Measurements from ENCODE around the gene G6PD. TPM values are rescaled to one million over a fixed set of nuclear protein-coding genes. Genes with fewer than 3 reads are reported as not detected.
"Not testable (repeated sequence)": the region's sequence is repeated elsewhere in the genome, so short reads cannot be mapped to it uniquely, and the experiment has no call there.

Gene G6PD
- total RNA-seq, 1 donor from 2014 or later, result 9.3 TPM

DNA sequence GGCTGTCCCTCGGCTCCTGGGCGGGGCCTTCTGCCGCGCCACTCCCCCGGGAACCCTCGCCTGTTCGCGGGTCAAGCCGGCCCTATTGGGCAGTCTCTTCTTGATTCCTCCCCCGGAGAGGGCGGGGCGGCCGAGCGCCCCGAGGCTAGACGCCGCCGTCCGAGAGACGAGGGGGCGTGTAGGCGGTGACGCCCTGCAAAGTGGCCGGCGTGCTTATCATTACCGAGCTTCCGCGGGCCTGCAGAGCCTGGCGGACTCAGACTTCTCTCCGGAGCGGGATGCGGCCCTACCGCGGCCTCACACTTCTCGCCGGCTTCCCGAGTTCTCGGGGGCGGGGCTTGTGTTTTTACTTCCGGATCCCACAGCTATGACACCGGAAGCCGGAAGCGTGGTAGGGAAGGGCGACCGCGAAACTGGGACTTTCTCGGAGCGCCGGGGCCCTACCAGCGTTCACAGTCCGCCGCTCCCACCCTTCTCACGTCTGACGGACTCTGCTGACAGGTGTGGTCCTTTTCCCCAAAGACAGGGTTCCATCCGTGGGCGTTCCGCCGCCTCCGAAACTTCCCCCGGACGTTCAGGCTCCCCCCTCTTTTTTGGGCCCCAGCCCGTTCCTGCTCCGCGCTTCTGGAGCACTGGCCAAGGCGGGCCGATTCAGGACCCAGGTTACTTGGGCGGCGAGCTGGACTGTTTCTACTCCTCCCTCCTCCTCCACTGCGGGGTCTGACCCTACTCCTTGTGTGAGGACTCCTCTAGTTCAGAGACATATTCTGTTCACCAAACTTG is 790 bp upstream of the G6PD start, which contains the start of gene IKBKG:
TSS of gene IKBKG (plus strand) at position 376 of the 783 bp plus-strand sequence. CDS start 4,383 bp downstream, outside the sequence.
- DNase-seq, result peak; percentile 93
- intact Hi-C loops (cut with DNase I), result no loop called here
- peak; percentile 95 for ATAC-seq (ENCODE audit: poor library complexity)

DNA sequence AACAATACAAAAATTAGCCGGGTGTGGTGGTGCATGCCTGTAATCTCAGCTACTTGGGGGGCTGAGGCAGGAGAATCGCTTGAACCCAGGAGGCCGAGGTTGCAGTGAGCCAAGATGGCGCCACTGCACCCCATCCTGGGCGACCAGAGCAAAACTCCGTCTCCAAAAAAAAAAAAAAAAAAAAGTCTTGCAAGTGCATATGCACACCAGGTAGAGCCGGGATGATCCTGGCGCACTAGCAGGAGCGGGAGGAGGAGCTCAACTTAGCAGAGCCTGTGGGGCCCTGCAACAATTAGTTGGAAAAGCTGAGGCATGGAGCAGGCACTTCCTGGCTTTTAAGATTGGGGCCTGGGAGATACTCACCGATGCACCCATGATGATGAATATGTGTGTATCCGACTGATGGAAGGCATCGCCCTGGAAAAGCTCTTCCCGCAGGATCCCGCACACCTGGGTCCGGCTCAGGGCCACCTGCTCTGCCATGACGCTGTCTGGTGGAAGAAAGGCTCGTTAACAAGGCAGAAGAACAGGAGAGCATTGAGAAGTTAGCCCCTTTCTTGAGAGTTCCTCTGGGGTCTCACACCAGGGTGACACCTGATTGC is 872 bp downstream of the G6PD start:
- DNase-seq (no peak), ATAC-seq (ENCODE audit: poor library complexity) (no peak)
- intact Hi-C loops (cut with DNase I), result no loop called here

DNA sequence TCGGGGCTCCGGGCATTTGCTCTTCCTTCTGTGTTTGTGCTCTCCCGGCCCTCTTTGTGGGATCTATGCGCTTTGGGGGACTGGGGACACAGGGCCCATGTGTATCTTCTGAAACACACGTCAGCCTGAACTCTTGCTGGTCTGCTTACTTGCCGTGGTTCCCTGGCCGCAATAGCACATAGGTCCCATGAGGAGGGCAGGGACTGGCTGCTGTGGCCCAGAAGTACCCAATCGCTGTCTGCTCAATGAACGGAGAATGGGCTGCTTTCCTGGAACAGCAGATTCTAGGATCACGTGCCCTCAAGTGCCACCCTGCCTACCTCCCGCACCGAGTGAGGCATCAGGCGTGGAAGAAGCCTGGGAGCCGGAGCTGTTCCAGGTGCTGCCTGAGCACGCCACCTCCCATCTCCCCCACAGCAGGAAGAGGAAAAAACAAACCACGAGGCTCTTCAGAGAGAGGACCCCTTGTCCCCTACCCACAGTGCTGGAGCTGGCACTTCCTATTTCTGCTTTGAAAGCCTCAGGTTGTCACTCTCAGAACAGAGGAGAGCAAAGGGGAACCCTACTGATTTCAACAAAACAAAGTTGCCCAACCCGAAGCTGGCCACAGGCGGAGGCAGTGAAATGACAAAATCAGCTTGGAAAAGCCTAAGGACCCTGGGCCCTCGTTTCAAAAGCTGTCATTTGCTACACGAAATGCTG is 3.8 kb downstream of the G6PD start:
- DNase-seq (no peak), ATAC-seq (ENCODE audit: poor library complexity) (no peak)
- intact Hi-C loops (cut with DNase I), result no loop called here

DNA sequence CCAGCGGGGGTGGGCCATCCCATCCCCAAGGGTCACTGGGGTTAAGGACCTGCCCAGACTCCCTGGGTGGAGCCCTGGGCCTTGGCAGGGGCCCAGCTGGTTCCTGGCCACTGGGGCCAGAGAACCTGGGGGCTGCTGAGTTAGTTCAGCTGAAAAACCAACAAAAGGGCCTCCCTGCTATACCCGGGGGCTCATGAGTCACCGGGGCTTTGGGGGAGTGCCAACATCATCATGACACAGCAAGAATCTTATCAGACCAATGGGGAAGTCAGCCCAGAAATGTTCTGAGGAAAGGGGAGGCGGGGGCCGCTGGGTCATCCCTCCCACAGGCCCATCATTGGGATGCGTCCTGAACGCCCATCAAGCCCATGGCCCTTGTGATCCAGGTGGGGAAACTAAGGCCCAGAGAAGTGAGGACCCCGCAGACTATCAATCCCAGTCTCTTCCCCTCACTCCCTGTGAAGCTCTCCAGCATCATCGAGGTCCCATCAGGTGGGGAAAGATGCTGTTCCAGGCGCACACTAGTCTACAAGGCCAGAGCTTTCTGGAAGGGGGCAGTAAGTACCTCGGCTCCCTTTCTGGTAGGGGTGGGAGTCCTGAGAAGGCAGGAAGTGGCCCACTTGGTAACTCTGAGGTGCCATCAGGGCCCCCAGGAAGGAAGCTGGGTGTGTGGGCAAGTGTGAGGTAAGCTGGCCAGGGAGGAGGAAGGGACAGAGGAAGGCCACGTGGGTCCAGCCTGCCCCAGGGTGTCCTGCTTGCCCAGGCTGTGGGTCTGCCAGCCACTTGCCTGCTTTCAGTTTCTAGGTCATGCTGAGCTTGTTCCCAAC is 4.5 kb downstream of the G6PD start:
- peak; percentile 61 for ATAC-seq (ENCODE audit: poor library complexity)
- peak; percentile 83 for DNase-seq
- intact Hi-C loops (cut with DNase I), result no loop called here

DNA sequence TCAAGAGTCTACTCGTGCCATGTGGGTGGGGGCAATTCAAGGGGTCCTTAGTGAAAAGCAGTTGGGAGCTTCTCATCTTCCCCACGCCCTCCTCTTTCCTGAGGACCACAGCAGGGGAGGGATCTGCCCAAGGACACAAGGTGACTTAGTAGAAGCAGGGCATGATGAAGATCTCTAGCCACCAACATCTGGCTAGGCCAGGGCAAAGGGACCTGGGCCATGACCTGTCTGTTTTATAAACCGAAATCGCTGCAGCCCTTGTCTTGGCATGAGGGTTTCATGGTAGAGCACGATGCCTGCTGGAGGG is 5.1 kb downstream of the G6PD start:
- ATAC-seq (ENCODE audit: poor library complexity) (no peak), DNase-seq (no peak)
- intact Hi-C loops (cut with DNase I), result no loop called here

DNA sequence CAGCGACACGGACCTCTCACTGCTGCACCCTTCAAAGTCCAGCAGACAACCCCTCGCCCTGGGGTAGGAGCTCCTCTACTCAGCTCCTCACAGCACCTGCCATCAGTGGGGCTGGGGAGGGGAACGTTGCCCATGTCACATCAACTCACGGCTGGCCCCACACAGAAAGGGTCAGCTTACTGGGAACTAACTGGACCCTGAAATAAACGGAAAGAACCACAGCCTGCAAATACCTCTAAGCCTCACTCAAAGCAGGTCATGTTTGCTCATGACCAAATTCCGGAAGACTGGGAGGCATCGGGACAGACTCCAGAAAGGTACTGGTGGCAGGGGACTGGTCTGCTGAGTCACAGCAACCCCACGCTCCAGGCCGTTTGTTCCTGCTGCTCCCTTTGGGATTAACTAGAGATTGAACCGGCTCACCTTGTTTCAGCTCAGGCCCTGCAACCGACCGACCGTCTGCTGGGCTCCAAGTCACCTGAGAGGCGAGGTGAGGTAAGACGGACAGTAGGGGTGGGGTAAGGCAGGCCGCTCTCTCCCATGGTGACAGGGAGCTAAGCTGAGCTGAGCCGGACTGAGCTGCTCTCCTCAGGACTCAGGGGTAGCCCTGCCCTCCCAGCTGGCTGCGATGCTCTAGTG is 5.6 kb downstream of the G6PD start:
- no peak for ATAC-seq (ENCODE audit: poor library complexity)
- no peak for DNase-seq
- intact Hi-C loops (cut with DNase I), result no loop called here

DNA sequence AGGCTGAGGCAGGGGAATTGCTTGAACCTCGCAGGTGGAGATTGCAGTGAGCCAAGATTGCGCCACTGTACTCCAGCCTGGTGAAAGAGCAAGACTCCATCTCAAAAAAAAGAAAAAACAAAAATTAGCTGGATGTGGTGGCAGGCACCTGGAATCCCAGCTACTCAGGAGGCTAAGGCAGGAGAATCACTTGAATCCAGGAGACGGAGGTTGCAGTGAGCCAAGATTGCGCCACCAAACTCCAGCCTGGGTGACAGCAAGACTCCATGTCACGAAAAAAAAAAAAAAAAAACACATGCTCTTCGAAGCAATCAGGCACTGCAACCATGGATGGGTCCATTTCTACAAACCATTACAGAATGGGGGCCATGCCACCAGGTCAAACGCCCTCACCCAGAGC is 6.3 kb downstream of the G6PD start:
- DNase-seq; ATAC-seq (ENCODE audit: poor library complexity); intact Hi-C loops (cut with DNase I): not testable (repeated sequence)

DNA sequence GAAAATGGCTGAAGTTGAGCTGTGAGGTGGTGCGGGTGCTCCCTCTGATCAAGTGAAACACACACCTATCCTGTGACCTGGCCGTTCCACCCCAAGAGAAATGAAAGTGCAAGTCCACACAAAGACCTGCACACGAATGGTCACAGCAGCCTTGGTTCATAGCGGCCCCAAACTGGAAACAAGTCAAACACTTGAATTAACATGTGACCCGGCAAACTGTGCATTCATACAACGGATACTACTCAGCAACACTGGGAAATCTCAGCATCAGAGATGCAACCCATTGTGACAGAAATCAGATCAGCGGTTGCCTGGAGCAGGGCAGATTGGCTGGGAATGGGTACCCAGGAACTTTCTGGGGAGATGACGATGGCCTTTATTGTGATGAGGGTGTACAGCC is 7.6 kb downstream of the G6PD start:
- ATAC-seq (ENCODE audit: poor library complexity) (no peak), DNase-seq (no peak)
- intact Hi-C loops (cut with DNase I), result no loop called here

DNA sequence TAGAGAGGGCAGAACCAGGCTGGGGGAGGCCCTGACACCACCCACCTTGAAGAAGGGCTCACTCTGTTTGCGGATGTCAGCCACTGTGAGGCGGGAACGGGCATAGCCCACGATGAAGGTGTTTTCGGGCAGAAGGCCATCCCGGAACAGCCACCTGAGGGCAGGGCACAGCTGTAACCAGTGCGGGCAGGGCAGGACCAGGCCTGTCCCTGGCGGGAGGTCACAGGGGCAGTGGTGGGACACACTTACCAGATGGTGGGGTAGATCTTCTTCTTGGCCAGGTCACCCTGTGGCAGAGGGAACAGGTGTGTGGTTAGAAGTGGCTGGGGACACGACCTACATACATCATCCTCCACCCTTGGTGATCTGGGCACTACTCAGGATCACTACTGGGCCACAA is 10.8 kb downstream of the G6PD start:
- ATAC-seq (ENCODE audit: poor library complexity), result no peak
- intact Hi-C loops (cut with DNase I), result no loop called here
- no peak for DNase-seq

DNA sequence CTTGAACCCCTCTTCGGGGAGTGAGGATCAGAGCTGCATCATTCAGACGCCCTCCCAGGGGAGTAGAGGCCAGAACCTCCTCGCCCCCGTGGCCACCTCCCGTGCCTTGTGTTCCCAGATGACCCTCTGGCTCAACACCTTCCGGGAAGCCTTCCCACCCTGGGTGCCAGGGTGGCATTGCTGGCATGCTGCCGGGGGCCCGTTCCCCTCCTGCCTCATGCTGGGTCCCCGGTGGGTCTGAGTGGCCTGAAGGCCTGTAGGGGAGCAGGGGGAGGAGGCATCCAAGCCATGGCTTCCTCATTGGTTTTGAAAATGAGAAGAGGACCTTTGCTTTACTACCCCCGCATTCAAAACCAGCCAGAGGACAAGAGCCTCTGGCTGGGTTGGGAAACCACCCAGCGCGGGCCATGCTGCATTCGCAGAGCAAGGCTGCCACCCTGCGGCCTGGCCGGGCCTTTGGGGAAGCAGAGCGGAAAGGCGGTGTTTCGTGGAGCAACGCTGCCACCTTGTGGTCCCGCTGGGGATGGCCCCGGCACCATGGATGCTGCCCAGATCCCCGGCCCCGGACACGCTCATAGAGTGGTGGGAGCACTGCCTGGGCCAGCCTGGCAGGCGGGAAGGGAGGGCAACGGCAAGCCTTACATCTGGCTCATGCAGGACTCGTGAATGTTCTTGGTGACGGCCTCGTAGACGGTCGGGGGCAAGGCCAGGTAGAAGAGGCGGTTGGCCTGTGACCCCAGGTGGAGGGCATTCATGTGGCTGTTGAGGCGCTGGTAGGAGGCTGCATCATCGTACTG is 11.9 kb downstream of the G6PD start:
- peak; percentile 91 for DNase-seq
- ATAC-seq (ENCODE audit: poor library complexity), result peak; percentile 96
- intact Hi-C loops (cut with DNase I), result loop anchor here (5.0 kb wide), 1 partner anchor 217 kb away; no protein-coding TSS in a partner anchor

DNA sequence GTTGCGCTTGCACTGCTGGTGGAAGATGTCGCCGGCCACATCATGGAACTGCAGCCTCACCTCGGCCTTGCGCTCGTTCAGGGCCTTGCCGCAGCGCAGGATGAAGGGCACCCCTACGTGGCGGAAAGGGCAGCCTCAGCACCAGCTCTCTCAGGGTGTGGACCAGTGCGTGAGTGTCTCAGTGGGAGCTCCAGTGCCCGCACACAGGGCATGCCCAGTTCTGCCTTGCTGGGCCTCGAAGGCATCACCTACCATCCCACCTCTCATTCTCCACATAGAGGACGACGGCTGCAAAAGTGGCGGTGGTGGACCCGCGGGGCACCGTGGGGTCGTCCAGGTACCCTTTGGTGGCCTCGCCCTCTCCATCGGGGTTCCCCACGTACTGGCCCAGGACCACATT is 14.0 kb downstream of the G6PD start:
- ATAC-seq (ENCODE audit: poor library complexity), result no peak
- intact Hi-C loops (cut with DNase I), result loop anchor here (5.0 kb wide), 1 partner anchor 215 kb away; no protein-coding TSS in a partner anchor
- no peak for DNase-seq

DNA sequence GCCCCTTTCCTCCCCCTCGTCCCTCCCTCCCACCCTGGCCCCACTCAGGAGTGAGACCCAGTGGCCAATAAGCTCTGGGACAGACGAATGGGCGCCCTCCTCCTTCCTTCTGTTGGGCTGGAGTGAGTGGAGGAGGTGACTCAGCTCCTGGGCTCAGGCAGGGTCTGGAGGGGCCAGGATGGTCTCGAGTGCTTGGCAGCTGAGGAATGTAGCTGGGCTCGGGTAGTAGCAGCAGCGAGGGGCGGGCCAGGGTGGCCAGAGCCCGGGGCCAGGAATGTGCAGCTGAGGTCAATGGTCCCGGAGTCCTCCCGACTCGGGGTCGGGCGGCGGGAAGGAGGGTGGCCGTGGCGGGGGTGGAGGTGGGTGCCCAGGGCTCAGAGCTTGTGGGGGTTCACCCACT is 15.0 kb downstream of the G6PD start:
- DNase-seq (no peak), ATAC-seq (ENCODE audit: poor library complexity) (no peak)
- intact Hi-C loops (cut with DNase I), result loop anchor here (5.0 kb wide), 1 partner anchor 214 kb away; no protein-coding TSS in a partner anchor

DNA sequence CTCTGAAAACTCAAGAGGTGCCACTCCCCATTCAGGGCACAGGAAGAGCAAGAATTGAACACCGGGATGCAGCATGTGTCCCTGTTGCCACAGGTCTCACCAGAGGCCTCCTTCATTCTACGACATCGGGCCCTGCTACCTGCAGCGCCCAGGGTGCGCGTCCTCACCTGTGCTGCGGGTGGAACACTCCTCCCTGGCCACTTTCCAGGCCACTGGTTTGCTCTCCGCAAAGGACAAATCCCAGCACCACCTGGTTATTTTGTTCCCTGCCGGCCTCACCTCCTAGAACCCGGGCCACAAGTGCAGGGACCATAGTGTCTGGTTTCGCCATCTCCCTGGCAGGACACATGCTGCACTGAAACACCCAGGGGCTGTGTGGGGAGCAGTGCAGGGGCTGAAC is 16.4 kb downstream of the G6PD start:
- ATAC-seq (ENCODE audit: poor library complexity), result no peak
- intact Hi-C loops (cut with DNase I), result loop anchor here (5.0 kb wide), 1 partner anchor 213 kb away; no protein-coding TSS in a partner anchor
- no peak for DNase-seq

DNA sequence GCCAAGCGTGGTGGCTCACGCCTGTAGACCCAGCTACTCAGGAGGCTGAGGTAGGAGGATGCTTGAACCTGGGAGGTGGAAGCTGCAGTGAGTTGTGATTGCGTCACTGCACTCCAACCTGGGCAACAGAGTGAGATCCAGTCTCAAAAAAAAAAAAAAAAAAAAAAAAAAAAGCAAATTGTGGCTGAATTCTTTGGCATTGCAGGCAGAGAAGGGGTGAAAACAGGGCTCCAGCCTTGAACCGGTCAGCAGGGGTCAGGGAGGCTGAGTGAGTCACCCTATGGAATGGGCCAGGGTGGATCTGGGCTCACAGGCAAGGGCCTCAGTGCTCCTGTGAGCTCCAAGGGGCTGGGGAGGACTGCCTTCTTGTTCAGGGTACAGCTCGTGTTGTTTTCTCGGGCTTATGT is 17.4 kb downstream of the G6PD start:
- intact Hi-C loops (cut with DNase I), result no loop called here
- ATAC-seq (ENCODE audit: poor library complexity) (no peak), DNase-seq (no peak)

DNA sequence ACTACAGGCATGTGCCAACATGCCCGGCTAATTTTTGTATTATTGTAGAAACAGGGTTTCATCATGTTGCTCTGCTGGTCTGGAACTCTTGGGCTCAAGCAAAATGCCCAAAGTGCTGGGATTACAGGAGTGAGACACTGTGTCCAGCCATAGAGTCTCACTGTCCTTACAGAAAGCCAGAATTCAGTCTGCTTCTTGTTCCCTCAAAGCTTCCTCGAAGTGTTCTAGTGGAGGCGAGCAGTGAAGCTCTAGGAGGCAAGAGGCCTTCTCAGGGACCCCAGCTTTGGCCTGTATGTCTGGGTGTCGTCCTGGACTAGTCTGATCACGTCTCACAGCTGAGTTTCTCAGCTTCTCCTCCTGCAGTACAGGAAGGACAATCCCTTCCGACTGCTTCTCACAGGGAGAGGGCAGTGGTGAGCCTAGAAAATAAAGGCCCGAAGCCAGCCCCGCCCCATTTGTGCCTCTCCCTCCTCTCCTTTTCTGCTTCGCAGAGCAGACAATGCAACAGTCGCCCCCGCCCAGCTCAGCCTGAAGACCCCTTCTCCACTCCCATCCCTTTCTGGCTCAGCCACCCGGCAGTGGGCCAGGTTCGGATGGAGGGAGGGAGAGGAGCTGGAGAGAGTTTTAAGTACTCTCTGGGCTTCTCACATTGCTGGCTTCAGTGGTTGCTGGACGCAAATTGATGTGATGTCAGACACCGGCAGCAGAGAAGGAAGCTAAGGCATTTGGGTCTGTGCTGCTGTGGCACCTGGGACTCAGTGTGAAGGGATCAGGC is 19.6 kb downstream of the G6PD start:
- ATAC-seq (ENCODE audit: poor library complexity) (peak; percentile 93), DNase-seq (peak; percentile 86)
- intact Hi-C loops (cut with DNase I), result no loop called here

DNA sequence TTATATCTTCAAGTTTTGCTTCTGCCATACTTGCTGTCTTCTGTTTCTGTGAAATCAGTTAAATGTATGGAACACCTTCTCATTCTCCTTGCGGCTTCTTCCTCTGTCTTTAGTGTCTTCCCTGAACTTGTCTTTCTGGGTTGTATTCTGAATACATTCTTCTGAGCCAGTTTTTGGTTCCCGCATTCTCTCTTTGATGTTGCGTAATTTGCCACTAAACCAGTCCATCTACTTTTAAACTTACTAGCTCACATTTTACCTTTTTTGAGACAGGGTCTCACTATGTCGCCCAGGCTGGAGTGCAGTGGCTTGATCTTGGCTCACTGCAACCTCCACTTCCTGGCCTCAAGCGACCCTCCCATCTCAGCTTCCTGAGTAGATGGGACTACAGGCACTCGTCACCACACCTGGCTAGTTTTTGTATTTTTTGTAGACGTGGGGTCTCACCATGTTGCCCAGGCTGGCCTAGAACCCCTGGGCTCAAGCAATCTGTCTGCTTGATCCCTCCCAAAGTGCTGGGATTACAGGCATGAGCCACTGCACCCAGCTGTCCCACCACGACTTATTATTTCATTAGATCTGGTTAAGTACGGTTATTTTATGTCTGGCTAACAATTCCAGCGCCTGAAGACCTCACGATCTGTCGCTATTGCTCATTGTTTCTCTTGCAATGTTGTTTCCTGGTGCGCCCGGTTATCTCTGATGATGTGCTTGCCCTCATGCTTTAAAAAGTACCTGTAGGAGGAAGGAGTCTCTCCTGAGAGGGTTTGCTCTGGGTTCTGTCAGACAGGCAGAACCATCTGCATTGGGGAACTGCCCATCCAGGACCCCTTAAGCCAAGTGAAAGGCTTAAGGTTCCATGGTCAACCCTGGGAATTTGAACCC is 20.8 kb downstream of the G6PD start:
- intact Hi-C loops (cut with DNase I), result no loop called here
- DNase-seq, result no peak
- ATAC-seq (ENCODE audit: poor library complexity), result no peak
